Measurements from ENCODE around the gene DHRS2. TPM values are rescaled to one million over a fixed set of nuclear protein-coding genes. Genes with fewer than 3 reads are reported as not detected.
A peak's percentile ranks its signal among the peaks of the same experiment; 100 is the strongest.

Gene DHRS2
- polyA plus RNA-seq, 1 donor (not counting 4 experiments of a cell fraction or from before 2014, with no cell fraction given): 0.14 TPM

DNA sequence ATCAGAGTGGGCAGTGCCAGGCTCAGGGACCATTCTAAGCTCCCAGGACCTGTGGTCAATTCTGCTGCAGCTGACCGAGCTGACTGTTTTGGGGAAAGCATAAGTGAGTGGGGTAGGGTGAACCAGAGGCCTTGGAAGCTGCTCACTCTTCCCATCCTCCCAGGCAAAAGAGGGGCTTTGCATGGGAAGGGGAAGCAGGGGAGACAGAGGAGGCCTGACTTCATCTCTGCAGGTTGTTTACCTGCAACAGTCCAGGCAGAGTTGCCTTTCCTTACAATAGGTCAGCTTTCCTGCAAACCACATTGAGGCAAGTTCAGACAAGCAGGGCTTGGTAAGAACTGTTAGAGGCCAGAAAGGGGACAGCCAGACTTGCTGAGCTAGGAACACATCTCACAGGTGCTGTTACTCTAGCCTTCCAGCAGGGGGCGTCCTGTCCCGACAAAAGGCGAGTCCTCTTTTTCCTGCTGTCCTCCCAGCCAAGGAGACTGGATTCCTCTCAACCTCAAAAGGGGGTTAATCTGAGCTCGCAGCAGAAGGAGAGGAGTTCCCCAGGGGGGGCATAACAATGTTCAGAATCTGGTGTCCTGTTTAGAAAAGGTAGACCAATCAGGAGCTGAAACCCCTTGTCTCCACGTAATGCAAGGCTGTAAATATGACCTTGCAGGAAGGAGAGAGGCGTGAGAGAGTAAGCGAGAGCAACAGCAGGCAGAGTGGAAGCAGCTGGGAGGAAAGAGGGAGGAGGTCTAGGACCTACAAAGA is 4.3 kb upstream of the DHRS2 start:
- Histone ChIP-seq H3K4me3 (ENCODE audit: control insufficient read depth in 2 of 3, extremely low read depth in 1 of 3, insufficient read depth in 2 of 3, low read depth in 1 of 3, low read length in 3 of 3) (no peak overlapping the region), H3K27me3 (ENCODE audit: control insufficient read depth, extremely low read depth, insufficient read depth, low read length) (no peaks in the 10 kb centered on the region), H4K20me1 (ENCODE audit: control insufficient read depth, extremely low read depth, insufficient read depth, low read length) (no peaks in the 10 kb centered on the region), H3K9ac (ENCODE audit: control insufficient read depth, extremely low read depth, insufficient read depth, low read length) (no peak overlapping the region), H3K36me3 (ENCODE audit: control insufficient read depth in 2 of 2, extremely low read depth in 1 of 2, insufficient read depth in 2 of 2, low read length in 2 of 2) (no peaks in the 10 kb centered on the region), H3K9me3 (ENCODE audit: control insufficient read depth, low read depth, low read length) (no peaks in the 10 kb centered on the region), H3K4me2 (ENCODE audit: control insufficient read depth, extremely low read depth, insufficient read depth, low read depth, low read length) (no peak overlapping the region), H2AFZ (ENCODE audit: control insufficient read depth, low read length) (no peak overlapping the region), H3K4me1 (ENCODE audit: control insufficient read depth, extremely low read depth, insufficient read depth, low read length) (peaks cover 4% of the 10 kb centered on the region), H3K9me1 (ENCODE audit: control insufficient read depth, extremely low read depth, insufficient read depth, low read length) (no peaks in the 10 kb centered on the region), H3K79me2 (ENCODE audit: control insufficient read depth, insufficient read depth, low read length) (no peaks in the 10 kb centered on the region), H3K27ac (ENCODE audit: control insufficient read depth, insufficient read depth, low read length) (no peak overlapping the region)
- TF ChIP-seq, protein P1, sequence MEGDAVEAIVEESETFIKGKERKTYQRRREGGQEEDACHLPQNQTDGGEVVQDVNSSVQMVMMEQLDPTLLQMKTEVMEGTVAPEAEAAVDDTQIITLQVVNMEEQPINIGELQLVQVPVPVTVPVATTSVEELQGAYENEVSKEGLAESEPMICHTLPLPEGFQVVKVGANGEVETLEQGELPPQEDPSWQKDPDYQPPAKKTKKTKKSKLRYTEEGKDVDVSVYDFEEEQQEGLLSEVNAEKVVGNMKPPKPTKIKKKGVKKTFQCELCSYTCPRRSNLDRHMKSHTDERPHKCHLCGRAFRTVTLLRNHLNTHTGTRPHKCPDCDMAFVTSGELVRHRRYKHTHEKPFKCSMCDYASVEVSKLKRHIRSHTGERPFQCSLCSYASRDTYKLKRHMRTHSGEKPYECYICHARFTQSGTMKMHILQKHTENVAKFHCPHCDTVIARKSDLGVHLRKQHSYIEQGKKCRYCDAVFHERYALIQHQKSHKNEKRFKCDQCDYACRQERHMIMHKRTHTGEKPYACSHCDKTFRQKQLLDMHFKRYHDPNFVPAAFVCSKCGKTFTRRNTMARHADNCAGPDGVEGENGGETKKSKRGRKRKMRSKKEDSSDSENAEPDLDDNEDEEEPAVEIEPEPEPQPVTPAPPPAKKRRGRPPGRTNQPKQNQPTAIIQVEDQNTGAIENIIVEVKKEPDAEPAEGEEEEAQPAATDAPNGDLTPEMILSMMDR (optimal IDR thresholded peaks at IDR 0.05 in 1 of 3, IDR thresholded peaks at IDR 0.05 in 1 of 3, conservative IDR thresholded peaks at IDR 0.05 in 1 of 3; ENCODE audit: extremely low read depth in 1 of 3, insufficient read depth in 2 of 3, low read length in 3 of 3): peak; percentile 93 to 98 (median 96)
- no peak for TF ChIP-seq EZH2 (IDR thresholded peaks at IDR 0.05; ENCODE audit: low read length)
- peak; percentile 68 for DNase-seq (ENCODE audit: low read depth, low spot score)
- peak; percentile 52 for FAIRE-seq
- dilution Hi-C loops (cut with MboI; ENCODE audit: extremely low pct_ligation_motif_present, low sequenced_read_pairs): no loop called here

DNA sequence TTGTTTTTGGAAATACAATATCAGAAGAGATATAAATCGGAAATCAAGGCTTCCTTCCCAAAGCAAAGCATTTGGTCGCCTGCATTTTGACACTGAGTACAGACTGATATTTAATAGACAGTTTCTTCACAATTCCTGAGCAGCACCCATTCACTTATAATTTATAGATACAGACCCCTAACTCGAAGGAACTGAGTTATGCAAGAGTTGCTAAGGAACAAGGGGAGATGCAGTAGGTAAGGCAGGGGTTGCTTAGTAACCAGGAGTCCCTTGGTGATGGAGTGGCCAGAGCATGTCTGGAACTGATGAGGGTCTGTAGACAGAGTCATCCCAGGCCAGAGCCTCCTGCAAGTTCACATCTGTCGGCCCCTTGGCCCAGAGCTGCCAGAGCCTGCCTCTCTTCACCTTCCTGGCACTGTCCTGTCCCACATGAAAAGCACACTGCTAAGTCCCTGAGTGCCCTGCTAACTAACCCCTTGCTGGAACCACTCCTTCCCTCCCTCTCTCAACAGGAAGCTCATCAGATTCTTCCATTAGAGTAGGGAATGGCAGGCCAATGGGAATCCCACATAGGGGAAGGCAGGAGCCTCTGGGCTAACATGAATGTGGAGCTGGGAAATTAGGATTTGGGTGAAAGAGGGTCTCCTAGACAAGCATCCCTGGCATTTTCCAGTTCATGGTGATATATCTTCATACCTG is 3.6 kb upstream of the DHRS2 start:
- Histone ChIP-seq H2AFZ (ENCODE audit: control insufficient read depth, low read length) (no peak overlapping the region), H3K79me2 (ENCODE audit: control insufficient read depth, insufficient read depth, low read length) (no peaks in the 10 kb centered on the region), H3K4me3 (ENCODE audit: control insufficient read depth in 2 of 3, extremely low read depth in 1 of 3, insufficient read depth in 2 of 3, low read depth in 1 of 3, low read length in 3 of 3) (no peak overlapping the region), H3K27ac (ENCODE audit: control insufficient read depth, insufficient read depth, low read length) (no peak overlapping the region), H3K9me1 (ENCODE audit: control insufficient read depth, extremely low read depth, insufficient read depth, low read length) (no peaks in the 10 kb centered on the region), H3K4me1 (ENCODE audit: control insufficient read depth, extremely low read depth, insufficient read depth, low read length) (peaks cover 4% of the 10 kb centered on the region), H3K27me3 (ENCODE audit: control insufficient read depth, extremely low read depth, insufficient read depth, low read length) (no peaks in the 10 kb centered on the region), H4K20me1 (ENCODE audit: control insufficient read depth, extremely low read depth, insufficient read depth, low read length) (no peaks in the 10 kb centered on the region), H3K9me3 (ENCODE audit: control insufficient read depth, low read depth, low read length) (no peaks in the 10 kb centered on the region), H3K9ac (ENCODE audit: control insufficient read depth, extremely low read depth, insufficient read depth, low read length) (no peak overlapping the region), H3K4me2 (ENCODE audit: control insufficient read depth, extremely low read depth, insufficient read depth, low read depth, low read length) (no peak overlapping the region), H3K36me3 (ENCODE audit: control insufficient read depth in 2 of 2, extremely low read depth in 1 of 2, insufficient read depth in 2 of 2, low read length in 2 of 2) (no peaks in the 10 kb centered on the region)
- TF ChIP-seq, protein P1 (optimal IDR thresholded peaks at IDR 0.05 in 1 of 3, IDR thresholded peaks at IDR 0.05 in 1 of 3, conservative IDR thresholded peaks at IDR 0.05 in 1 of 3; ENCODE audit: extremely low read depth in 1 of 3, insufficient read depth in 2 of 3, low read length in 3 of 3): no peak
- TF ChIP-seq EZH2 (IDR thresholded peaks at IDR 0.05; ENCODE audit: low read length): no peak
- FAIRE-seq (no peak), DNase-seq (ENCODE audit: low read depth, low spot score) (no peak)
- dilution Hi-C loops (cut with MboI; ENCODE audit: extremely low pct_ligation_motif_present, low sequenced_read_pairs): no loop called here

All from keratinocyte (primary cell).